Liver (tissue), 9 donors: ENCODE data around the gene COMMD4. TPM values are rescaled to one million over a fixed set of nuclear protein-coding genes. Genes with fewer than 3 reads are reported as not detected.
"Not testable (repeated sequence)": the region's sequence is repeated elsewhere in the genome, so short reads cannot be mapped to it uniquely, and the experiment has no call there.

Experiments used
- DNase-seq: peaks from one replicate; pipeline ENCODE4 v3.0.0-alpha.2; 2017; ENCODE audit warnings: low spot score
- H3K27ac ChIP-seq, 2 donors: one replicate each; pipeline ENCODE4 v1.7.0; 2013; ENCODE audit warnings: inconsistent platforms in 2 of 2, low read length in 2 of 2, control low read depth in 1 of 2, low read depth in 1 of 2, mild to moderate bottlenecking in 1 of 2
- H3K27me3 ChIP-seq, 4 donors: one replicate each; pipeline versions ENCODE4 v1.6.1 to v1.7.0; 2013; ENCODE audit warnings: low read length in 3 of 4, inconsistent platforms in 1 of 4, mild to moderate bottlenecking in 1 of 4, moderate library complexity in 1 of 4; ENCODE audit not compliant: control insufficient read depth in 4 of 4, insufficient read depth in 4 of 4
- H3K36me3 ChIP-seq, 4 donors: one replicate each; pipeline versions ENCODE4 v1.6.1 to v1.7.0; 2013; ENCODE audit warnings: low read length in 3 of 4, mild to moderate bottlenecking in 3 of 4, low read depth in 1 of 4, moderate library complexity in 1 of 4; ENCODE audit not compliant: control insufficient read depth in 4 of 4, insufficient read depth in 3 of 4
- H3K4me1 ChIP-seq, 4 donors: one replicate each; pipeline versions ENCODE4 v1.6.1 to v1.7.0; 2013; ENCODE audit warnings: low read length in 3 of 4, mild to moderate bottlenecking in 3 of 4, moderate library complexity in 1 of 4; ENCODE audit not compliant: control insufficient read depth in 4 of 4, insufficient read depth in 4 of 4
- H3K4me3 ChIP-seq, 3 donors: one replicate each; pipeline versions ENCODE4 v1.6.1 to v1.7.0; 2013; ENCODE audit warnings: low read length in 3 of 3, control low read depth in 1 of 3, low read depth in 1 of 3, mild to moderate bottlenecking in 1 of 3
- H3K9ac ChIP-seq, 2 donors: one replicate each; pipeline ENCODE4 v1.7.0; 2013; ENCODE audit warnings: low read length in 2 of 2, mild to moderate bottlenecking in 2 of 2, moderate library complexity in 2 of 2, control low read depth in 1 of 2, low read depth in 1 of 2
- H3K9me3 ChIP-seq, 4 donors: one replicate each; pipeline versions ENCODE4 v1.6.1 to v1.7.0; 2013; ENCODE audit warnings: low read length in 3 of 4; ENCODE audit not compliant: control insufficient read depth in 4 of 4
- ATF3 ChIP-seq: IDR thresholded peaks from 2 replicates; pipeline ENCODE4 v1.6.1; 2016; ENCODE audit warnings: antibody characterized with exemption
- CTCF ChIP-seq: fragments of 150-350 bp; IDR thresholded peaks from 2 replicates; pipeline ENCODE4 v1.5.1; 2017; ENCODE audit warnings: improper control_type of control experiment, low read depth, low read length; ENCODE audit not compliant: missing input control
- EGR1 ChIP-seq, 2 donors: IDR thresholded peaks; 2 replicates each; pipeline ENCODE4 v1.6.1; 2016 to 2018; ENCODE audit warnings: antibody characterized with exemption in 2 of 2, low read depth in 2 of 2
- FOXA1 ChIP-seq: IDR thresholded peaks from 2 replicates; pipeline ENCODE4 v1.6.1; 2016; ENCODE audit warnings: antibody characterized with exemption
- FOXA2 ChIP-seq: IDR thresholded peaks from 2 replicates; pipeline ENCODE4 v1.6.1; 2016; ENCODE audit warnings: antibody characterized with exemption
- GABPA ChIP-seq, 2 donors: IDR thresholded peaks in 1 of 2; conservative IDR thresholded peaks in 1 of 2; 2 replicates each; pipeline ENCODE4 v1.6.1; 2016; ENCODE audit warnings: antibody characterized with exemption in 2 of 2, mild to moderate bottlenecking in 1 of 2, moderate library complexity in 1 of 2
- HNF4A ChIP-seq, 2 donors: conservative IDR thresholded peaks; 2 replicates each; pipeline ENCODE4 v1.6.1; 2016; ENCODE audit warnings: antibody characterized with exemption in 2 of 2, mild to moderate bottlenecking in 2 of 2
- HNF4G ChIP-seq: IDR thresholded peaks from 2 replicates; pipeline ENCODE4 v1.6.1; 2016; ENCODE audit warnings: antibody characterized with exemption
- JUND ChIP-seq, 2 donors: IDR thresholded peaks; 2 replicates each; pipeline ENCODE4 v1.6.1; 2016; ENCODE audit warnings: antibody characterized with exemption in 2 of 2
- NR2F2 ChIP-seq: IDR thresholded peaks from 2 replicates; pipeline ENCODE4 v1.6.1; 2016; ENCODE audit warnings: antibody characterized with exemption
- RAD21 ChIP-seq, 2 donors: IDR thresholded peaks; 2 replicates each; pipeline ENCODE4 v1.6.1; 2016; ENCODE audit warnings: antibody characterized with exemption in 2 of 2, mild to moderate bottlenecking in 2 of 2
- REST ChIP-seq: IDR thresholded peaks from 2 replicates; pipeline ENCODE4 v1.6.1; 2016; ENCODE audit warnings: antibody characterized with exemption, mild to moderate bottlenecking
- RXRA ChIP-seq, 2 donors: IDR thresholded peaks; 2 replicates each; pipeline ENCODE4 v1.6.1; 2017 to 2018; ENCODE audit warnings: antibody characterized with exemption in 2 of 2, mild to moderate bottlenecking in 1 of 2
- SP1 ChIP-seq: IDR thresholded peaks from 2 replicates; pipeline ENCODE4 v1.6.1; 2018; ENCODE audit warnings: antibody characterized with exemption, mild to moderate bottlenecking
- TAF1 ChIP-seq: conservative IDR thresholded peaks from 2 replicates; pipeline ENCODE4 v1.6.1; 2016; ENCODE audit warnings: antibody characterized with exemption, mild to moderate bottlenecking
- YY1 ChIP-seq: IDR thresholded peaks from 2 replicates; pipeline ENCODE4 v1.6.1; 2016; ENCODE audit warnings: antibody characterized with exemption, mild to moderate bottlenecking
- ZBTB33 ChIP-seq: IDR thresholded peaks from 2 replicates; pipeline ENCODE4 v1.6.1; 2016; ENCODE audit warnings: antibody characterized with exemption
- WGBS: extraction: QIAGEN DNeasy Blood & Tissue Kit; methylation state at CpG from one replicate; pipeline ENCODE4 v1.1.7; 2013; 5-methylcytosine and 5-hydroxymethylcytosine counted together
- polyA plus RNA-seq, 2 donors: library from polyadenylated mRNA; stranded (reverse) in 1 of 2; unstranded in 1 of 2; fragments of 200-250 nt in 1 of 2; fragments of >200 nt in 1 of 2; fragmentation: Nextera tagmentation in 1 of 2; extraction: Ambion mirVana in 1 of 2; gene quantifications; one replicate each; pipeline versions ENCODE4 v1.2.1 to v1.2.3, GENCODE V29; 2013 to 2015
- total RNA-seq, 2 donors: library from RNA; depleted of rRNA; stranded (reverse); fragments of >200 nt; gene quantifications; one replicate each; pipeline ENCODE4 v1.2.3, GENCODE V29; 2014
- TF ChIP-seq, protein P1 (sequence below): IDR thresholded peaks from 2 replicates; pipeline ENCODE4 v1.6.1; 2016; ENCODE audit warnings: antibody characterized with exemption
- donor health status: healthy.
- donor health status: healthy.
- donor health status: healthy.
- donor health status: healthy.
- donor health status: healthy.

Gene COMMD4
- total RNA-seq (10 to 100 TPM; 21.2 to 28.3 TPM), polyA plus RNA-seq (10 to 100 TPM; 46.2 to 56.0 TPM)

GRCh38 chr15:75335705-75336355 lies at the start of gene COMMD4:
COMMD4 (plus strand) TSS chr15:75336063; CDS start chr15:75336090, 27 bp downstream.
- whole genome bisulfite sequencing: under 1% methylated on average over 42 of the region's 42 CpGs
- peak within 1 kb of the TSS; percentile 32 to 63 for H3K27ac ChIP-seq
- TF ChIP-seq NR2F2 (peak; percentile 44), HNF4A (conservative IDR thresholded peaks at IDR 0.05) (peak; percentile 19), TAF1 (no peak), GABPA (IDR thresholded peaks at IDR 0.05 in 1 of 2, conservative IDR thresholded peaks at IDR 0.05 in 1 of 2) (peak; percentile 37 to 88), FOXA1 (no peak), RAD21 (IDR thresholded peaks at IDR 0.05) (no peak), ATF3 (no peak), YY1 (peak; percentile 78), REST (peak; percentile 31), EGR1 (IDR thresholded peaks at IDR 0.05; ENCODE audit: low read depth in 2 of 2) (peak in 1 of 2 donors; percentile 50), JUND (IDR thresholded peaks at IDR 0.05) (no peak), HNF4G (no peak), RXRA (IDR thresholded peaks at IDR 0.05) (peak; percentile 51 to 58), CTCF (no peak), FOXA2 (no peak), SP1 (peak; percentile 58), ZBTB33 (no peak)
- TF ChIP-seq, protein P1, sequence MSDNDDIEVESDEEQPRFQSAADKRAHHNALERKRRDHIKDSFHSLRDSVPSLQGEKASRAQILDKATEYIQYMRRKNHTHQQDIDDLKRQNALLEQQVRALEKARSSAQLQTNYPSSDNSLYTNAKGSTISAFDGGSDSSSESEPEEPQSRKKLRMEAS: peak; percentile 48
- peaks cover 0 to 18% (median 15%) of the 10 kb centered on the region in 4 donors for H3K4me1 ChIP-seq
- no peaks in the 10 kb centered on the region for H3K9me3 ChIP-seq
- no peaks in the 10 kb centered on the region for H3K27me3 ChIP-seq
- H3K9ac ChIP-seq: peak within 1 kb of the TSS; percentile 77 to 79
- peaks cover 0 to 10% (median 4%) of the 10 kb centered on the region in 4 donors for H3K36me3 ChIP-seq
- peak; percentile 90 for DNase-seq
- H3K4me3 ChIP-seq: peak within 1 kb of the TSS; percentile 76 to 98 (median 93)

GRCh38 chr15:75293660-75294059 lies 42.2 kb upstream of the COMMD4 start:
- DNase-seq, H3K4me1 ChIP-seq, H3K27me3 ChIP-seq, H3K4me3 ChIP-seq, H3K9me3 ChIP-seq, H3K27ac ChIP-seq, H3K9ac ChIP-seq, H3K36me3 ChIP-seq: not testable (repeated sequence)
- 81% methylated on average over 8 of the region's 18 CpGs for WGBS

DNA sequence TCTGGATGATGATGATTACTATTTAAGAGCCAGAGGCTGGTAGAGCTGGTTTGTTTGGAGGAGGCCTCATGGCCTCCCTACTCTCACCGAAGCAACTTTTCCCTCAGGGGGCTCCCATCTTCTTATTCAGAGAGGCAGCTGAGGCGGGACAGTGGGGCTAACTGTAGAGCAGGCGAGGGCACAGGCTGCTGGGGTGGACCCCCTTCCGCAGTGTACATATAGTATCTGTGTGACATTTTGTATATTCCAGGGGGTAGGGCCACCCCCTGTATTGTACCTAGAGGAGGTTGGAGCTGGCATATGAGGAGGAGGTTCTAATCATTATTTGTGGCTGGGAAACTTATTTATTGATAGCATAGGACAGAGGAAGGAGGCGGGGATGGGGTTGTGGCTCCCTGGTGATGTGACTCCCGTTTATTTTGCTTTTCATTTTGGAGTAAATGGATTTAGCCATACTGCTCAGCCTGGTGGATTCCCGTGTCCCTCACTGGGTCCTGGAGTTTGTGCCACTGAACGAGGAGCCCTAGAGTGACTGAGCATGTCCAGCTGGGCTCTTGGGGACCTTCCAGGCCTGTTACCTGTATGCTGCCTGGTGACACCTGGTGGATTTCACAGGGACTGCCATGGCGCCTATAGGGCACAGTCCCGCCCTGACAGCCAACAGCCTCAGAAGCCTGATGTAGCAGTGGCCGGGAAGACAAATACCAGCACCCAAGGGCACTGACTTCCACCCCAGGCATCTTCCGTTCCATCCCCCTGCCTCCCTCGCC lies 37.1 kb upstream of the COMMD4 start:
- not testable (repeated sequence) for DNase-seq, H3K4me1 ChIP-seq, H3K27me3 ChIP-seq, H3K36me3 ChIP-seq, H3K9ac ChIP-seq, H3K27ac ChIP-seq, H3K4me3 ChIP-seq, H3K9me3 ChIP-seq
- WGBS: 72% methylated on average over 7 of the region's 13 CpGs
